Panc1 (cell line): ENCODE results near the gene YTHDC2. TPM values are rescaled to one million over a fixed set of nuclear protein-coding genes. Genes with fewer than 3 reads are reported as not detected.

Experiments used
- ATAC-seq: fragments of 200-7000 bp; cut with Tn5 transposase; 2 replicates; pipeline ENCODE4 v1.9.1; 2020; ENCODE audit warnings: mild to moderate bottlenecking, moderate library complexity
- BruUV-seq: library from RNA; stranded (reverse); fragments of 400-500 nt; replicated peaks from 2 replicates; lab custom pipeline; 2021; lab: Mats Ljungman, UMichigan
- CTCF ChIA-PET: fragments of 300-600 bp; sonication (Branson Sonifier 250); formaldehyde crosslinking; loops from one replicate; lab custom pipeline; 2022; ENCODE audit warnings: antibody characterized with exemption; lab: Charles Lee
- POLR2A ChIA-PET: fragments of 300-600 bp; sonication (Branson Sonifier 250); formaldehyde crosslinking; loops from one replicate; lab custom pipeline; 2022; ENCODE audit warnings: antibody characterized with exemption; lab: Charles Lee
- DNase-seq: peaks from one replicate; pipeline ENCODE4 v3.0.0-alpha.2; 2010; ENCODE audit warnings: low read depth, low spot score
- H3K27ac ChIP-seq: 2 replicates; pipeline ENCODE4 v1.5.1; 2011; ENCODE audit warnings: mild to moderate bottlenecking, low read length, inconsistent platforms
- H3K27me3 ChIP-seq: fragments of 200-500 bp; sonication (Bioruptor generic); 2 replicates; pipeline ENCODE4 v1.6.0; 2014; ENCODE audit warnings: low read length, inconsistent platforms; ENCODE audit not compliant: control insufficient read depth, insufficient read depth
- H3K36me3 ChIP-seq: fragments of 200-500 bp; sonication (Bioruptor generic); 2 replicates; pipeline ENCODE4 v1.5.1; 2014; ENCODE audit warnings: inconsistent platforms, mild to moderate bottlenecking, low read length, moderate library complexity; ENCODE audit not compliant: control insufficient read depth, insufficient read depth
- H3K4me1 ChIP-seq: 2 replicates; pipeline ENCODE4 v1.5.1; 2011; ENCODE audit warnings: inconsistent platforms, mild to moderate bottlenecking, low read length, moderate library complexity; ENCODE audit not compliant: control insufficient read depth, insufficient read depth
- H3K4me3 ChIP-seq, 2 experiments: 2 replicates each; pipeline ENCODE4 v1.5.1; 2011 to 2012; ENCODE audit warnings: low read depth in 2 of 2, low read length in 2 of 2, mild to moderate bottlenecking in 2 of 2, inconsistent platforms in 1 of 2, moderate library complexity in 1 of 2
- H3K9me3 ChIP-seq: fragments of 200-500 bp; sonication (Bioruptor generic); 2 replicates; pipeline ENCODE4 v1.5.1; 2014; ENCODE audit warnings: low read depth, mild to moderate bottlenecking, inconsistent platforms, low read length, moderate library complexity; ENCODE audit not compliant: control insufficient read depth, insufficient read depth
- POLR2AphosphoS5 ChIP-seq: IDR thresholded peaks from 2 replicates; pipeline ENCODE4 v1.6.1; 2012; ENCODE audit warnings: mild to moderate bottlenecking, low read depth, low read length, moderate library complexity
- SIN3A ChIP-seq: IDR thresholded peaks from 2 replicates; pipeline ENCODE4 v1.6.1; 2012; ENCODE audit warnings: low read depth, mild to moderate bottlenecking, low read length, moderate library complexity, borderline replicate concordance; ENCODE audit not compliant: insufficient read depth
- TCF7L2 ChIP-seq: IDR thresholded peaks from 2 replicates; pipeline ENCODE4 v1.6.1; 2011; ENCODE audit warnings: mild to moderate bottlenecking, low read depth, low read length, inconsistent platforms
- in situ Hi-C: cut with HindIII; loops from 2 replicates; pipeline ENCODE4 v1.10.0; 2016; ENCODE audit warnings: low sequenced_read_pairs, low pct_unique_long_range_greater_than_20kb
- intact Hi-C: fragments of 100-400 bp; cut with micrococcal nuclease; formaldehyde crosslinking; loops from one replicate; pipeline ENCODE4 v1.10.0; 2022; ENCODE audit not compliant: unreplicated experiment
- total RNA-seq: library from RNA; stranded (reverse); gene quantifications from one replicate; pipeline ENCODE4 v1.2.1, GENCODE V29; 2021; ENCODE audit not compliant: unreplicated experiment
- TF ChIP-seq, protein P1 (sequence below), 2 experiments: IDR thresholded peaks; 2 replicates each; pipeline ENCODE4 v1.6.1; 2011 to 2012; ENCODE audit warnings: low read depth in 2 of 2, control low read depth in 1 of 2, low read length in 1 of 2, mild to moderate bottlenecking in 1 of 2, moderate library complexity in 1 of 2; ENCODE audit not compliant: insufficient read depth in 1 of 2
- TF ChIP-seq, protein P2 (sequence below): fragments of 450-650 bp; IDR thresholded peaks from 2 replicates; pipeline ENCODE4 v1.5.1; 2017; ENCODE audit warnings: mild to moderate bottlenecking

YTHDC2 gene
- total RNA-seq, 1 experiment from 2014 or later = 21.7 TPM

DNA sequence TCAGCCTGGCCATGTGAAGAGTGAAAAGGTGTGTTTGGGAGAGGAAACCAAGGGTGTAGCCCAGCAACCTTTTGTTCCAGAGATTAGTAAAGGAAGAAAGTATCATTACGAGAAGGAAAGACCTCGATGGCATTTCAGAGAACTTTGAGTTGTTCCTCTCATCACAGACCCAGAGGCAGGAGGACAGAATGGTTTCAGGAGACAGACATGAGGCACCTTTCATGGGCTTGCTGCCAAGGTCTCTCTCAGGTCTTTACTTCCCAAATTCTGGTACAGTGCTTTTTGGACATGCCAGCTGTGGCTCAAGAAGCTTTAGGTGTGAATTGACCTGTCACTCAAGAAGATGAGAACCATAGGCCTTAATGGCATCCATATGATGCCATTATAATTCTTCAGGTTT is 22.5 kb upstream of the YTHDC2 start:
- ATAC-seq (no peak), DNase-seq (no peak)
- Histone ChIP-seq H3K27me3 (peaks cover 26% of the 10 kb centered on the region), H3K27ac (no peak overlapping the region), H3K36me3 (0 out of 2 replicates have a peak, but pooled peaks cover 2% of the 10 kb centered on the region), H3K4me3 (no peak overlapping the region), H3K9me3 (0 out of 2 replicates have a peak, but pooled peaks cover 8% of the 10 kb centered on the region), H3K4me1 (peaks cover 2% of the 10 kb centered on the region; the same call in 1 of the 2 replicates)
- intact Hi-C loops (no loop called here), in situ Hi-C loops (no loop called here)
- TF ChIP-seq, protein P1, sequence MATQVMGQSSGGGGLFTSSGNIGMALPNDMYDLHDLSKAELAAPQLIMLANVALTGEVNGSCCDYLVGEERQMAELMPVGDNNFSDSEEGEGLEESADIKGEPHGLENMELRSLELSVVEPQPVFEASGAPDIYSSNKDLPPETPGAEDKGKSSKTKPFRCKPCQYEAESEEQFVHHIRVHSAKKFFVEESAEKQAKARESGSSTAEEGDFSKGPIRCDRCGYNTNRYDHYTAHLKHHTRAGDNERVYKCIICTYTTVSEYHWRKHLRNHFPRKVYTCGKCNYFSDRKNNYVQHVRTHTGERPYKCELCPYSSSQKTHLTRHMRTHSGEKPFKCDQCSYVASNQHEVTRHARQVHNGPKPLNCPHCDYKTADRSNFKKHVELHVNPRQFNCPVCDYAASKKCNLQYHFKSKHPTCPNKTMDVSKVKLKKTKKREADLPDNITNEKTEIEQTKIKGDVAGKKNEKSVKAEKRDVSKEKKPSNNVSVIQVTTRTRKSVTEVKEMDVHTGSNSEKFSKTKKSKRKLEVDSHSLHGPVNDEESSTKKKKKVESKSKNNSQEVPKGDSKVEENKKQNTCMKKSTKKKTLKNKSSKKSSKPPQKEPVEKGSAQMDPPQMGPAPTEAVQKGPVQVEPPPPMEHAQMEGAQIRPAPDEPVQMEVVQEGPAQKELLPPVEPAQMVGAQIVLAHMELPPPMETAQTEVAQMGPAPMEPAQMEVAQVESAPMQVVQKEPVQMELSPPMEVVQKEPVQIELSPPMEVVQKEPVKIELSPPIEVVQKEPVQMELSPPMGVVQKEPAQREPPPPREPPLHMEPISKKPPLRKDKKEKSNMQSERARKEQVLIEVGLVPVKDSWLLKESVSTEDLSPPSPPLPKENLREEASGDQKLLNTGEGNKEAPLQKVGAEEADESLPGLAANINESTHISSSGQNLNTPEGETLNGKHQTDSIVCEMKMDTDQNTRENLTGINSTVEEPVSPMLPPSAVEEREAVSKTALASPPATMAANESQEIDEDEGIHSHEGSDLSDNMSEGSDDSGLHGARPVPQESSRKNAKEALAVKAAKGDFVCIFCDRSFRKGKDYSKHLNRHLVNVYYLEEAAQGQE (IDR thresholded peaks at IDR 0.05; ENCODE audit: insufficient read depth in 1 of 2, low read depth in 2 of 2, low read length in 1 of 2) = no peak
- TF ChIP-seq, protein P2, sequence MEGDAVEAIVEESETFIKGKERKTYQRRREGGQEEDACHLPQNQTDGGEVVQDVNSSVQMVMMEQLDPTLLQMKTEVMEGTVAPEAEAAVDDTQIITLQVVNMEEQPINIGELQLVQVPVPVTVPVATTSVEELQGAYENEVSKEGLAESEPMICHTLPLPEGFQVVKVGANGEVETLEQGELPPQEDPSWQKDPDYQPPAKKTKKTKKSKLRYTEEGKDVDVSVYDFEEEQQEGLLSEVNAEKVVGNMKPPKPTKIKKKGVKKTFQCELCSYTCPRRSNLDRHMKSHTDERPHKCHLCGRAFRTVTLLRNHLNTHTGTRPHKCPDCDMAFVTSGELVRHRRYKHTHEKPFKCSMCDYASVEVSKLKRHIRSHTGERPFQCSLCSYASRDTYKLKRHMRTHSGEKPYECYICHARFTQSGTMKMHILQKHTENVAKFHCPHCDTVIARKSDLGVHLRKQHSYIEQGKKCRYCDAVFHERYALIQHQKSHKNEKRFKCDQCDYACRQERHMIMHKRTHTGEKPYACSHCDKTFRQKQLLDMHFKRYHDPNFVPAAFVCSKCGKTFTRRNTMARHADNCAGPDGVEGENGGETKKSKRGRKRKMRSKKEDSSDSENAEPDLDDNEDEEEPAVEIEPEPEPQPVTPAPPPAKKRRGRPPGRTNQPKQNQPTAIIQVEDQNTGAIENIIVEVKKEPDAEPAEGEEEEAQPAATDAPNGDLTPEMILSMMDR = no peak
- TF ChIP-seq TCF7L2 (no peak), SIN3A (no peak), POLR2AphosphoS5 (no peak)
- BruUV-seq = no TSS peak
- CTCF ChIA-PET = no interaction called here
- POLR2A ChIA-PET = interaction anchor here (0.6 kb wide), 1 partner anchor 463 kb away, joined by 4 read pairs; no protein-coding TSS in a partner anchor

DNA sequence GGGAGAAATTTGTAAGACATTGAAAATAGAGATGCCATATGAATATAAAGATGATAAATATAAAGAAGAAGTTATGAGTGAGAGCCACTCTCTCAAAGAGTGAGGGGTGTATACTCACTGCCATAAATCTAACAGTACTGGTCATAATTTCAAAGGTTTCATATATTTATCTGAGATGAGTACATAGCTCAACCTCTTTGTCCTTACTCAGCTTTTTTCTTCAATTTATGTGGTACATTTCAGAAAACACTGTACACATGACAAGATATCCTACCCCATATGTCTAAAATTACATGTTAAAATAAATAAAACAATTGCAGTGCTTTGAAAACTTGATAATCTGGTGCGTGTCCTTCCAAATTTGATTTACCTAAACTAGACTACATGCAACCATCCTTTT is 20.0 kb upstream of the YTHDC2 start:
- intact Hi-C loops (no loop called here), in situ Hi-C loops (no loop called here)
- Histone ChIP-seq H3K27ac (no peak overlapping the region), H3K36me3 (no peaks in the 10 kb centered on the region), H3K9me3 (0 out of 2 replicates have a peak, but pooled peaks cover 8% of the 10 kb centered on the region), H3K4me1 (0 out of 2 replicates have a peak, but pooled peaks cover 2% of the 10 kb centered on the region), H3K4me3 (no peak overlapping the region), H3K27me3 (peaks cover 12% of the 10 kb centered on the region)
- ChIA-PET POLR2A (no interaction called here), CTCF (interaction anchor here (0.7 kb wide), 1 partner anchor 114 kb away, joined by 3 read pairs; no protein-coding TSS in a partner anchor)
- DNase-seq (no peak), ATAC-seq (no peak)
- TF ChIP-seq TCF7L2 = no peak
- TF ChIP-seq, protein P2 = no peak
- no peak for TF ChIP-seq POLR2AphosphoS5
- TF ChIP-seq SIN3A = no peak
- TF ChIP-seq, protein P1 (IDR thresholded peaks at IDR 0.05; ENCODE audit: insufficient read depth in 1 of 2, low read depth in 2 of 2, low read length in 1 of 2) = no peak
- no TSS peak for BruUV-seq
